D721Med (cell line): Measurements from ENCODE around the gene GPR25.

Source experiments
- DNase-seq: peaks from one replicate; pipeline ENCODE4 v3.0.0; 2011; ENCODE audit warnings: low spot score; ENCODE audit not compliant: insufficient read length
- FAIRE-seq: peaks from 2 replicates; lab custom pipeline; 2011; peaks lifted over from hg19 to GRCh38; lab: Jason Lieb, UNC
- CTCF ChIP-seq: IDR thresholded peaks from 2 replicates; pipeline ENCODE4 v1.5.1; 2012; ENCODE audit warnings: mild to moderate bottlenecking, control low read depth; ENCODE audit not compliant: insufficient read depth; ENCODE audit errors: missing control alignments

The GPR25 gene

DNA sequence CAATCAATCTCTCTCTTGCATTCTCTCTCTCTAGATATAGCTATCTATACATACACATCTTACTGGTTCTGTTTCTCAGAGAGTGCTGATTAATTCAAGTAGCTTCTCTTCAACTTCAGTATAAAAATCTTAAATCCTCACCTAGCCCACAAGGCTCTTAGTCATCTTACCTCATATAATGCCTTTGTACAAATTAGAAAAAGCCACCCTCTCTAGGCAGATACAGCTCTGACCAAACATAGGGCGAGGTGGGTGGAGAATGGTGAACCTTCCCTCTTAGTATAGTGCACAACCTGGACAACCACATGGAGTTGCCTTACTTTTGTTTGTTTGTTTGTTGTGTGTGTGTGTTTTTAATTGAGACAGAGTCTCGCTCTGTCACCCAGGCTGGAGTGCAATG is 16.8 kb downstream of the GPR25 start:
- no peak for DNase-seq
- TF ChIP-seq CTCF, result no peak
- FAIRE-seq, result peak; percentile 35

GRCh38 chr1:200890027-200890426 is 17.2 kb downstream of the GPR25 start:
- DNase-seq (no peak), FAIRE-seq (no peak)
- TF ChIP-seq CTCF, result no peak

DNA sequence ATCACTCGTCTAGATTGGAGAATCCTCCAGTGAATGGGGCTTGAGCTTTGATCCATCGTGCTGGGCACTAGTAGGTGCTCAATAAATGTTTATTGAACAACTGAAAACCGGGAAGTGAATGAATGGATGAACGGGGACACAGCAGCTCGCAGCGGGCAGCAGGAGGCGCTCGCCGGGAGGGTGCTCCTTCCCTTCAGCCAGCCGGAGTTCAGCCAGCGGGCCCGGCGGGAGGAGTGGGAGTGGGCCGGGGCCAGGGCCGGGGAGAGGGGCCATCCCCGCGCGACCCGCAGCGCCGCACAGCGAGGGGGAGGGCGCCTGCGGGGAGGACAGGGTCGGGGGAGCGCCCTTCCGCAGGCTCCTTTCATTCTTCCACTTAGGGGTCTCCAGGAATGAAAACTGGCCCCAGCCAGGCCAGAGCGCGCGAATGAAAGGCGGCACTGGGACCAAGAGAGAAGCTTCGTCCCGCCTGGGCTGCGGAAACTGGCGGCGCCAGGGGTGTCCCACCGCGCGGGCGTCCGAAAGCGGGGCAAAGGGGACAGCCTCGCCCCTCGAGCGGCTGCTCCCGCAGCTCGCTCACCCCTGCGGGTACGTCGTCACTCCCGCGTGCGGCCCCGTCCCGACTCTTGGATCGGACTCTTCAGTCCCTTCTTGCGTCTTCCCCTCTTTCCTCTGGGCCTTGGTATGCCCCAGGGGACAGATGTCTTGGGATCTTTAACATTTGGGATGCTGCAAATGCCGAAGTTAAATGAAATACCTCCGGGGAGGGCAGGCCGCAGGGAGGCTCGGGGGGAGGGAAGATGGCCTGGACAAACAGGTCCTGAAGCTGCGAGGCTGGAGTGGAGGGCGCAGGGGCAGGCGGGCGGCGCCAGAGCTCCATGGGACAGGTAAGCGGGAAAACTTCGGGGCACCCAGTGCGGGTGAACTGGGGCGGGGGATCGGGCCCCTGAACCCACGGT is 18.3 kb downstream of the GPR25 start:
- TF ChIP-seq CTCF, result peak; percentile 37
- DNase-seq (no peak), FAIRE-seq (no peak)

DNA sequence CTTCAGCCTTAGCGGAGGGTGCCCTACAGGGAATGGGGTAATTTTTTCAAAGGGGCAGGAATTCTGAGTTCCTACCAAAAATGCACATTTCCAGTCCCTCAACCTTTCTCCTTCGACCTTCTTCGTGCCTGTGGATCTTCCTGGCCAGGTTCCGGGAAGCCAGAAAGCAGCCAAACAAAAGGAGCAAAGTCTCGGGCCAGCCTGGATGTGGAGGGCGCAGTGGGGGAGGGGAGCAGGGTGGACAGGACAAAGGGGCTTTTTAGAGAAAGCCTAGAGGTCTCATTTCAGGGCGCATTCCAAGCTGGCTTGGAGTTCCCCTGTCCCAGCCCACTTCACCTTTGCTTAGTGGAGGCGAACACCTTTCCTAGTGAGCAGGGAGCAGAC is 19.0 kb downstream of the GPR25 start:
- no peak for DNase-seq

GRCh38 chr1:200892546-200892945 is 19.8 kb downstream of the GPR25 start:
- DNase-seq (no peak), FAIRE-seq (no peak)
- no peak for TF ChIP-seq CTCF

More for the DNA sequence above, 19.0 kb downstream of the GPR25 start:
- FAIRE-seq, result no peak
- no peak for TF ChIP-seq CTCF

- DNase-seq (no peak), FAIRE-seq (no peak)
- no peak for TF ChIP-seq CTCF
Observed at GRCh38 chr1:200892958-200893357, 20.2 kb downstream of the GPR25 start.

GRCh38 chr1:200893411-200893901 is 20.7 kb downstream of the GPR25 start:
- no peak for FAIRE-seq
- DNase-seq, result no peak
- no peak for TF ChIP-seq CTCF
